Measurements from ENCODE around the gene TBX19.

TBX19 gene

DNA sequence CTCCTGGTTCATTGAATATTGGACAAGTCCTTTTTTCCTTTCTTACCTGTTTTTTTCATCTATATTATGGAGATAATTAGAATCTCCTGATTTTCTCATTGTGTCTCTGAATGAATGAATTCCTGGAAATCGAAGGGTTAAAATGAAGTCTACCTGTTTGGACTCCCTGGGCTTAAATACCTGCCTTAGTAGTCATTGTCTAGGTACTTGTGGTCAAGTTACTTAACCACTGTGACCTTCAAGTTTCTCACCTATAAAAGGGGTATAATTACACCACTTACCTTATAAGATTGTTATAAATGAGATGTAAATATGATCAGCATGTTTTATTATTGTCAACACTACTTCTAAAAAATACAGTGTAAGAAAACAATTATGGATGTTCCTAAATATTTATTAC lies 9.0 kb upstream of the TBX19 start:
- H3K9ac ChIP-seq (ENCODE audit: low read depth in 1 of 2, low read length in 2 of 2) = no peak overlapping the region
- H3K36me3 ChIP-seq (ENCODE audit: control insufficient read depth in 2 of 2, insufficient read depth in 2 of 2, low read length in 2 of 2) = no peaks in the 10 kb centered on the region
- no peaks in the 10 kb centered on the region for H3K9me3 ChIP-seq (ENCODE audit: control insufficient read depth in 2 of 2, low read length in 2 of 2)
- H3K27me3 ChIP-seq (ENCODE audit: control insufficient read depth in 2 of 2, insufficient read depth in 2 of 2, low read length in 2 of 2) = no peaks in the 10 kb centered on the region
- H3K4me3 ChIP-seq (ENCODE audit: low read length in 2 of 2) = no peak overlapping the region
- H3K27ac ChIP-seq (ENCODE audit: low read depth in 2 of 2, low read length in 2 of 2) = no peak overlapping the region
- no peaks in the 10 kb centered on the region for H3K4me1 ChIP-seq (ENCODE audit: control insufficient read depth in 2 of 2, insufficient read depth in 2 of 2, low read length in 2 of 2)

DNA sequence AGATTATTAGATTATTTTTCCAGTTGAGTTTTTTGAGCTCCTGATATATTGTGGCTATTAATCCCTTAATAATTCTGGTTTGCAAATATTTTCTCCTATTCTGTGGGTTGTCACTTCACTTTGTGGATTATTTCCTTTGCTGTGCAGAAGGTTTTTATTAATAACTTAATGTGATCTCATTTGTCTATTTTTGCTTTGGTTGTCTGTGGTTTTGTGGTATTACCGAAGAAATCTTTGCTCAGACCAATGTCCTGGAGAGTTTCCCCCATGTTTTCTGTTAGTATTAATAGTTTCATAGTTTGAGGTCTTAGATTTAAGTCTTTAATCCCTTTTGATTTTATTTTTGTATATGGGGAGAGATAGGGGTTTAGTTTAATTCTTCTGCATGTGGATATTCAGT lies 7.1 kb upstream of the TBX19 start:
- H3K9me3 ChIP-seq (ENCODE audit: control insufficient read depth in 2 of 2, low read length in 2 of 2) = no peaks in the 10 kb centered on the region
- no peaks in the 10 kb centered on the region for H3K27me3 ChIP-seq (ENCODE audit: control insufficient read depth in 2 of 2, insufficient read depth in 2 of 2, low read length in 2 of 2)
- H3K4me3 ChIP-seq (ENCODE audit: low read length in 2 of 2) = no peak overlapping the region
- H3K4me1 ChIP-seq (ENCODE audit: control insufficient read depth in 2 of 2, insufficient read depth in 2 of 2, low read length in 2 of 2) = no peaks in the 10 kb centered on the region
- no peaks in the 10 kb centered on the region for H3K36me3 ChIP-seq (ENCODE audit: control insufficient read depth in 2 of 2, insufficient read depth in 2 of 2, low read length in 2 of 2)
- no peak overlapping the region for H3K9ac ChIP-seq (ENCODE audit: low read depth in 1 of 2, low read length in 2 of 2)
- H3K27ac ChIP-seq (ENCODE audit: low read depth in 2 of 2, low read length in 2 of 2) = no peak overlapping the region

DNA sequence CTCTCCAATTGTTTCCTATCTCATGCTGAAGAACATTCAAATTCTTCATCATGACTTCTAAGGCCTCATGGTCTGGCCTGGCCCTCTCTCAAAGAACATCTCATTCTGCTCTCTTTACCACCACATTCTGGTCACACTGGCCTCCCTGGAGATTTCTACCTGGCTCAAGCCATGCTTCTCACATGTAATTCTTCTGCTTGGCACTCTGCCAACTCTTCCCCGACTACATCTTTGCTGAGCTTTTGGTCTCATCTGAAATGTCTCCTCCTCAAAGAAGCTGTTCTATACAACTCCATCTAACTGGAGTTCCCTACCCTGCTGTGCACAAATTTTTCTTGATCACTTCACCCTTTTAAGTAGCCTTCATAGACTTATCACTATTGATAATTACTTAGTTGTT lies 1.4 kb upstream of the TBX19 start:
- H3K27me3 ChIP-seq (ENCODE audit: control insufficient read depth in 2 of 2, insufficient read depth in 2 of 2, low read length in 2 of 2) = no peaks in the 10 kb centered on the region
- no peaks in the 10 kb centered on the region for H3K9me3 ChIP-seq (ENCODE audit: control insufficient read depth in 2 of 2, low read length in 2 of 2)
- H3K36me3 ChIP-seq (ENCODE audit: control insufficient read depth in 2 of 2, insufficient read depth in 2 of 2, low read length in 2 of 2) = no peaks in the 10 kb centered on the region
- no peak overlapping the region for H3K27ac ChIP-seq (ENCODE audit: low read depth in 2 of 2, low read length in 2 of 2)
- H3K9ac ChIP-seq (ENCODE audit: low read depth in 1 of 2, low read length in 2 of 2) = no peak overlapping the region
- H3K4me3 ChIP-seq (ENCODE audit: low read length in 2 of 2) = no peak overlapping the region
- no peaks in the 10 kb centered on the region for H3K4me1 ChIP-seq (ENCODE audit: control insufficient read depth in 2 of 2, insufficient read depth in 2 of 2, low read length in 2 of 2)

DNA sequence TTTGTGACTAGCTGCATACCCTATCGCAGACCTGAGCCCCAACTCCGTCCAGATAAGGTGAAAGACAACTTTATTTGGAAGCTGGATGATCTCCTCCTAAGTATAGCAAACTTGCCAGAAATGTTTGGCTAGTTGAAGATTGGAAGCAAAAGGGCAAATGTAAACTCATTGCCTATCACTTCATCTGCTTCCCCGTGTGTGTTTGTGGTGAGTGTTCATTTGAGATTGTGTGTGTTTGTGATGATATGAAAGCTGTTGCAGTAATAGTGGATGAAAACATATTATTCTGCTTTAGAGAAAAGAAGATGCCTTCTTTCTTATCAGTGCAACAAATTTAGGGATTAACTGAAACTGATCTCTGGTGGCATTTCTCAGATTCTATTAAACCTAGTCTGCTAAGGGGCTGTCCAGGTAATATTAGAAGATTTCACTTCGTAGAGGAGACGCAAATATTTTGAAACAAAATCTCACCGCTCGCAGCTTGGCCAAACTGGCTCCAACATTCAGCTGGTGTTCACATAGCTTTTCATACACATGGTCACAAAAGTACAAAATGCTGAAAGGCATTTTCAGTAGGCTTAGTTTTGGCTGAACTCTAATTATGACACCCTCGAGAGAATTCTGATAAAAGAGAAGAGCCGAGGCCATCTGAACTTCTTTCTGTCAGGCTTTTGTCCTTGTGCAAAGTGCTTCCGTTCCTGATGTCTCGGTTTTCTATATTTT lies 1.1 kb downstream of the TBX19 start:
- Histone ChIP-seq H3K4me3 (ENCODE audit: low read length in 2 of 2) (no peak overlapping the region), H3K27ac (ENCODE audit: low read depth in 2 of 2, low read length in 2 of 2) (no peak overlapping the region), H3K9me3 (ENCODE audit: control insufficient read depth in 2 of 2, low read length in 2 of 2) (no peaks in the 10 kb centered on the region), H3K4me1 (ENCODE audit: control insufficient read depth in 2 of 2, insufficient read depth in 2 of 2, low read length in 2 of 2) (peaks cover 0 to 3% of the 10 kb centered on the region in 2 donors), H3K27me3 (ENCODE audit: control insufficient read depth in 2 of 2, insufficient read depth in 2 of 2, low read length in 2 of 2) (no peaks in the 10 kb centered on the region), H3K9ac (ENCODE audit: low read depth in 1 of 2, low read length in 2 of 2) (no peak overlapping the region), H3K36me3 (ENCODE audit: control insufficient read depth in 2 of 2, insufficient read depth in 2 of 2, low read length in 2 of 2) (no peaks in the 10 kb centered on the region)

DNA sequence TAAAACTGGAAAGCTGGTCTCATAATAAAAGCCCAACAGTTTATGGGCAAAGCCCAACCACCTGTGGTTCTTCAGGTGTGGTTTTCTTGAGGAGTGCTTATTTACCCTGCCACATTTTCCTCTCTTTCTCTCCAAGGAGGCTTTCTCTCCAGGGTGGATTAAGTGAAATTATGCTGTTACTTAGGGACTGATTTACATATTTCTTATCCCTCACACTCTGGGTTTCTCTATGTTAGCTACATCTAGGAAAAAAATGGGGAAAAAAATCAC lies 4.8 kb downstream of the TBX19 start:
- Histone ChIP-seq H3K9me3 (ENCODE audit: control insufficient read depth in 2 of 2, low read length in 2 of 2) (no peaks in the 10 kb centered on the region), H3K4me3 (ENCODE audit: low read length in 2 of 2) (no peak overlapping the region), H3K4me1 (ENCODE audit: control insufficient read depth in 2 of 2, insufficient read depth in 2 of 2, low read length in 2 of 2) (peaks cover 0 to 3% of the 10 kb centered on the region in 2 donors), H3K27me3 (ENCODE audit: control insufficient read depth in 2 of 2, insufficient read depth in 2 of 2, low read length in 2 of 2) (no peaks in the 10 kb centered on the region), H3K27ac (ENCODE audit: low read depth in 2 of 2, low read length in 2 of 2) (no peak overlapping the region), H3K9ac (ENCODE audit: low read depth in 1 of 2, low read length in 2 of 2) (no peak overlapping the region), H3K36me3 (ENCODE audit: control insufficient read depth in 2 of 2, insufficient read depth in 2 of 2, low read length in 2 of 2) (no peaks in the 10 kb centered on the region)

DNA sequence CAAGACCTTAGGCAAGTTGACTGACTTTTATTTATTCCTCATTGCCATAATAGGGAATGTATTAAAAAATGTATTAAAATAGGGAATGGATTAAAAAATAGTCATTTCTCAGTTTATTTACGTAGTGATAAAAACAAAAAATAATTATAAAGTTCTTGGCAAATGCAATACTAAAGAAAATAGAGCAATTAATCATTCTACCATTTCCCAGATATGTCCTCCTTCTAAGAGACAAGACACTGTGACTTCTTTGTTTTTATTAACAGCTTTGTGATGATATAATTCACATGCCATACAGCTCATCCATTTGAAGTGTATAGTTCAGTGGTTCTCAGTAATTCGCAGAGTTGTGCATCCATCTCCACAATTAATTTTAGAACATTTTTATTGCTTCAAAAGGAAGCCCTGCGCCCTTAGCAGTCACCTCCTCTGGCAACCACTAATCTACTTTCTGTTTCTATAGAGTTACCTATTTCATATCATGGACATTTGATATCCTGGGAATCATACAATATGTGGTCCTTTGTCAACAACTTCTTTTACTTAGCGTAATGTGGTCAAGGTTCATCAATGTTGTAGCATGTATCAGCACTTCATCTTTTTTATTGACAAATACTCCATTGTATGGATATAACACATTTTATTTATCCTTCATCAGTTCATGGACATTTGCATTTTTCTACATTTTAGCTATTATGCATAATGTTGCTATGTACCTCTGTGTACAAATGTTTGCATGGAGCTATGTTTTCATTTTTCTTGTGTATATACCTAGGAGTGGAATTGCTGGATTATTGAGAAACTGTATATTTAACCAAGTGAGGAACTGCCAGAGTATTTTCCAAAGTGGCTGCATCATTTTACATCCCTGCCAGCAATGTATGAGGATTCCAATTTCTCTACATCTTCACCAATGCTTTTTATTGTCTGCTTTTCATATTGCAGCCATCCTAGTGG lies 5.6 kb downstream of the TBX19 start:
- Histone ChIP-seq H3K27me3 (ENCODE audit: control insufficient read depth in 2 of 2, insufficient read depth in 2 of 2, low read length in 2 of 2) (no peaks in the 10 kb centered on the region), H3K36me3 (ENCODE audit: control insufficient read depth in 2 of 2, insufficient read depth in 2 of 2, low read length in 2 of 2) (no peaks in the 10 kb centered on the region), H3K27ac (ENCODE audit: low read depth in 2 of 2, low read length in 2 of 2) (no peak overlapping the region), H3K9ac (ENCODE audit: low read depth in 1 of 2, low read length in 2 of 2) (no peak overlapping the region), H3K4me3 (ENCODE audit: low read length in 2 of 2) (no peak overlapping the region), H3K4me1 (ENCODE audit: control insufficient read depth in 2 of 2, insufficient read depth in 2 of 2, low read length in 2 of 2) (peaks cover 0 to 3% of the 10 kb centered on the region in 2 donors), H3K9me3 (ENCODE audit: control insufficient read depth in 2 of 2, low read length in 2 of 2) (no peaks in the 10 kb centered on the region)

DNA sequence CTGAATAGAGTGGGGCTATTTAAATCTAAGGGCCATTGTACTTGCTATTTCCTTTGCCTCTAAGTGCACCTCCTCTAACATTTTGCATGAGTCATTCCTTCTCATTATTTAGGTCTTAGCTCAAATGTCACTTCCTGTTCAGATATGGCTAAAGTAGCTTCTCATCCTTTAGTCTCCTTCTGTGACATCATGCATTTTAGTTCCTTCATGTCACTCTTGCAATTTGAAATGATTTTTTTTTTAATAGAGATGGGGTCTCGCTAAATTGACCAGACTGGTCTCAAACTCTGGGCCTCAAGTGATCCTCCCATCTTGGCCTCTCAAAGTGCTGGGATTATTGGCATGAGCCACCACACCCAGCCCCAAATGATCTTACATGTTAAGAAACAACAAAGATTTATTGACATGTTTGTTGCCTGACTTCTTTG lies 6.6 kb downstream of the TBX19 start:
- Histone ChIP-seq H3K27ac (ENCODE audit: low read depth in 2 of 2, low read length in 2 of 2) (no peak overlapping the region), H3K4me1 (ENCODE audit: control insufficient read depth in 2 of 2, insufficient read depth in 2 of 2, low read length in 2 of 2) (peaks cover 0 to 3% of the 10 kb centered on the region in 2 donors), H3K4me3 (ENCODE audit: low read length in 2 of 2) (no peak overlapping the region), H3K9me3 (ENCODE audit: control insufficient read depth in 2 of 2, low read length in 2 of 2) (no peaks in the 10 kb centered on the region), H3K9ac (ENCODE audit: low read depth in 1 of 2, low read length in 2 of 2) (no peak overlapping the region), H3K36me3 (ENCODE audit: control insufficient read depth in 2 of 2, insufficient read depth in 2 of 2, low read length in 2 of 2) (no peaks in the 10 kb centered on the region), H3K27me3 (ENCODE audit: control insufficient read depth in 2 of 2, insufficient read depth in 2 of 2, low read length in 2 of 2) (no peaks in the 10 kb centered on the region)

DNA sequence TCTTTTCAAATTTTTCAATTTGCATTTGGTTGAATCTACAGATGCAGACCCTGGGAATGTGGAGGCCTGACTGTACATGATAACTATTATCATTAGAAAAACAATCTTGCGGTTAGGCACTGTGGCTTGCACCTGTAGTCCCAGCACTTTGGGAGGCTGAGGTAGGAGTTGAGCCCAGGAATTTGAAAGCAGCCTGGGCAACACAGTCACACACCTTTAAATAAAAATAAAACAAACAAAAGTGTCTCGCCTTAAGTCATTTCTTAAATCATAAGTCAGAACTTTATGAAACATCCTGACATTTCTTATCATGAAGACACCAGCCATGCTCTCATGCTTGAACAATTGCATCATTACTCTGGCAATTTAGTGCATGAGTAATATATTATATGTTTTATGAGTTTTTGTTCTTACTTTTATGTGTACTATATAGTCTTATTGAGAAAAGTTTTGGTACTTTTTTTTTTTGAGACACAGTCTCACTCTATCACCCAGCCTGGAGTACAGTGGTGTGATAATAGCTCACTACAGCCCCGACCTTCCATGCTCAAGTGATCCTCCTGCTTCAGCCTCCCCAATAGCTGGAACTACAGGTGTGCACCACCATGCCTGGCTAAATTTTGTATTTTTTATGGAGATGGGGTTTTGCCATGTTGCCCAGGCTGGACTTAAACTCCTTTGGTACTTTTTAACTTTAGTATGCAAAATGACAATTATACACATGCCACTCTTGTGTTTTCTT lies 7.8 kb downstream of the TBX19 start:
- Histone ChIP-seq H3K4me3 (ENCODE audit: low read length in 2 of 2) (no peak overlapping the region), H3K9me3 (ENCODE audit: control insufficient read depth in 2 of 2, low read length in 2 of 2) (no peaks in the 10 kb centered on the region), H3K9ac (ENCODE audit: low read depth in 1 of 2, low read length in 2 of 2) (no peak overlapping the region), H3K27me3 (ENCODE audit: control insufficient read depth in 2 of 2, insufficient read depth in 2 of 2, low read length in 2 of 2) (no peaks in the 10 kb centered on the region), H3K27ac (ENCODE audit: low read depth in 2 of 2, low read length in 2 of 2) (no peak overlapping the region), H3K4me1 (ENCODE audit: control insufficient read depth in 2 of 2, insufficient read depth in 2 of 2, low read length in 2 of 2) (peaks cover 0 to 3% of the 10 kb centered on the region in 2 donors), H3K36me3 (ENCODE audit: control insufficient read depth in 2 of 2, insufficient read depth in 2 of 2, low read length in 2 of 2) (no peaks in the 10 kb centered on the region)

DNA sequence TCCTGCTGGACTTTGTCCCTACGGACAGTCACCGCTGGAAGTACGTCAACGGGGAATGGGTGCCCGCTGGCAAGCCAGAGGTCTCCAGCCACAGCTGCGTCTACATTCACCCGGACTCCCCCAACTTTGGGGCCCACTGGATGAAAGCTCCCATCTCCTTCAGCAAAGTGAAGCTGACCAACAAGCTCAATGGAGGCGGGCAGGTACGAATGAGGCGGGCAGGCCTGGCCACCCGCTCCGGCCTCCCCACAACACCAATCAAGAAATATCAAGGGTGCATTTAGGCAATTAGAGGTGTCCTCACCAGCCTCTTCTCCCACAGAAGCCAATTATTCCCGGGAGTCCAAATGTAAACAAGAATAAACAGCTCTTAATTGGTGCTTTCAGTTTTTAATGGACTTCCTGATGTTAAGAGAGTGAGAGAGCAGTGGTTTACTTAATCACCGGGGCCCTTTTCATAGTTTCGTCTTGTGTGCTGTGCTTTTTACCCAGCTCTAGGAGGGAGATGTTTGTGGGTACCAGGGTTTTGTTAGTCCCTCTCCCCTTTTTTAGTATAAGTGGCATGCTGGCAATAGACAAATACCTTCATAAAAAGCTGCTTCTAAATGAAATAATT lies 10.7 kb downstream of the TBX19 start:
- Histone ChIP-seq H3K4me3 (ENCODE audit: low read length in 2 of 2) (no peak overlapping the region), H3K36me3 (ENCODE audit: control insufficient read depth in 2 of 2, insufficient read depth in 2 of 2, low read length in 2 of 2) (no peaks in the 10 kb centered on the region), H3K9me3 (ENCODE audit: control insufficient read depth in 2 of 2, low read length in 2 of 2) (no peaks in the 10 kb centered on the region), H3K27ac (ENCODE audit: low read depth in 2 of 2, low read length in 2 of 2) (no peak overlapping the region), H3K4me1 (ENCODE audit: control insufficient read depth in 2 of 2, insufficient read depth in 2 of 2, low read length in 2 of 2) (no peaks in the 10 kb centered on the region), H3K9ac (ENCODE audit: low read depth in 1 of 2, low read length in 2 of 2) (no peak overlapping the region), H3K27me3 (ENCODE audit: control insufficient read depth in 2 of 2, insufficient read depth in 2 of 2, low read length in 2 of 2) (no peaks in the 10 kb centered on the region)

DNA sequence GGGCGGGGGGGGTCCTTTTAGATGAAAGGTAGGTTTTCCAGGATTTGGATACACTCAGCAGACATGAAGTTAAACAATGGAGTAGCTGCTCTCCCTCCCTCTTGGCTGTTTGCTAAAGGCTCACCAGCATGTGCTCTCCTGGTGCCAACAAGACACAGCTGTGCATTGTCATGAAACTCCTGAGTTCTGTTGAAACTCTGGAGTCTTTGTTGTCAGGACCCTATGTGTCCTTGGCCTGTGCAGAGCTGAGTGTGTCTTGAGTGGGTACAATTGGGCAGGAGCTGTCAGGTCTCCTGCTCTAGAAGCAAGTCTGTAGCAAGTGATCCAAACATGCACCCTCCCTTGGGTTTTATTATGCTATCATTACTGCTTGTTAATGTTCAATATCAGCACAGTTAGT lies 12.7 kb downstream of the TBX19 start:
- H3K4me1 ChIP-seq (ENCODE audit: control insufficient read depth in 2 of 2, insufficient read depth in 2 of 2, low read length in 2 of 2) = no peaks in the 10 kb centered on the region
- no peaks in the 10 kb centered on the region for H3K36me3 ChIP-seq (ENCODE audit: control insufficient read depth in 2 of 2, insufficient read depth in 2 of 2, low read length in 2 of 2)
- H3K27ac ChIP-seq (ENCODE audit: low read depth in 2 of 2, low read length in 2 of 2) = no peak overlapping the region

More for the DNA sequence above, 12.7 kb downstream of the TBX19 start:
- no peaks in the 10 kb centered on the region for H3K27me3 ChIP-seq (ENCODE audit: control insufficient read depth in 2 of 2, insufficient read depth in 2 of 2, low read length in 2 of 2)
- H3K4me3 ChIP-seq (ENCODE audit: low read length in 2 of 2) = no peak overlapping the region
- H3K9me3 ChIP-seq (ENCODE audit: control insufficient read depth in 2 of 2, low read length in 2 of 2) = no peaks in the 10 kb centered on the region
- H3K9ac ChIP-seq (ENCODE audit: low read depth in 1 of 2, low read length in 2 of 2) = no peak overlapping the region
